Endothelial cell of umbilical vein (primary cell): ENCODE measurements around the gene FMN1. TPM values are rescaled to one million over a fixed set of nuclear protein-coding genes. Genes with fewer than 3 reads are reported as not detected.

Experiments
- BruUV-seq: library from RNA; stranded (reverse); fragments of 400-500 nt; replicated peaks from 2 replicates; lab custom pipeline; 2021; lab: Mats Ljungman, UMichigan
- CTCF ChIA-PET: fragments of 300-600, 350-600 bp; sonication (Branson Sonifier 250); formaldehyde crosslinking; loops from one replicate; lab custom pipeline; 2021; ENCODE audit warnings: antibody characterized with exemption, inconsistent platforms; lab: Charles Lee
- POLR2A ChIA-PET: fragments of 300-600, 350-600 bp; sonication (Branson Sonifier 250); formaldehyde crosslinking; loops from one replicate; lab custom pipeline; 2021; ENCODE audit warnings: antibody characterized with exemption, inconsistent platforms; lab: Charles Lee
- DNase-seq: peaks from one replicate; pipeline ENCODE4 v3.0.0-alpha.2; 2011; ENCODE audit warnings: low read depth, low spot score
- FAIRE-seq: peaks from 2 replicates; lab custom pipeline; 2011; peaks lifted over from hg19 to GRCh38; lab: Jason Lieb, UNC
- H2AFZ ChIP-seq: 2 replicates; pipeline ENCODE4 v1.6.0; 2012; ENCODE audit warnings: low read depth, low read length, control low read depth, inconsistent platforms
- H3K27ac ChIP-seq: 2 replicates; pipeline ENCODE4 v1.5.1; 2011; ENCODE audit warnings: low read depth, mild to moderate bottlenecking, control low read depth, low read length, moderate library complexity; ENCODE audit not compliant: insufficient read depth
- H3K27me3 ChIP-seq, 2 experiments: 2 replicates each; pipeline versions ENCODE4 v1.6.0 to v1.6.1; 2011; ENCODE audit warnings: low read length in 2 of 2, mixed read lengths in 1 of 2; ENCODE audit not compliant: control insufficient read depth in 2 of 2, insufficient read depth in 2 of 2
- H3K36me3 ChIP-seq, 2 experiments: 2 replicates in 1 of 2; 3 replicates in 1 of 2; pipeline ENCODE4 v1.5.1; 2011; ENCODE audit warnings: low read length in 2 of 2, mild to moderate bottlenecking in 1 of 2, moderate library complexity in 1 of 2; ENCODE audit not compliant: control insufficient read depth in 2 of 2, insufficient read depth in 2 of 2; ENCODE audit errors: extremely low read depth in 1 of 2
- H3K4me1 ChIP-seq: 3 replicates; pipeline ENCODE4 v1.5.1; 2011; ENCODE audit warnings: mild to moderate bottlenecking, low read length; ENCODE audit not compliant: control insufficient read depth, insufficient read depth; ENCODE audit errors: extremely low read depth
- H3K4me2 ChIP-seq: 2 replicates; pipeline ENCODE4 v1.6.1; 2011; ENCODE audit warnings: low read length, control low read depth, mixed read lengths; ENCODE audit not compliant: insufficient read depth
- H3K4me3 ChIP-seq, 3 experiments: fragments of 200-600 bp in 1 of 3; sonication (generic), shearing (Covaris generic) in 1 of 3; replicated peaks in 1 of 3; 2 replicates each; pipeline ENCODE4 v1.5.1; 2011 to 2016; ENCODE audit warnings: control low read depth in 3 of 3, low read length in 3 of 3, mild to moderate bottlenecking in 2 of 3, inconsistent platforms in 1 of 3, low read depth in 1 of 3, moderate library complexity in 1 of 3; ENCODE audit not compliant: insufficient read depth in 1 of 3
- H3K79me2 ChIP-seq: 2 replicates; pipeline ENCODE4 v1.6.0; 2012; ENCODE audit warnings: low read length, inconsistent platforms; ENCODE audit not compliant: control insufficient read depth, insufficient read depth
- H3K9ac ChIP-seq: replicated peaks from 2 replicates; pipeline ENCODE3; 2011; ENCODE audit warnings: low read length, control low read depth; ENCODE audit not compliant: insufficient read depth; ENCODE audit errors: extremely low read depth
- H3K9me1 ChIP-seq: replicated peaks from 3 replicates; pipeline ENCODE4 v1.6.0; 2011; ENCODE audit warnings: mild to moderate bottlenecking, low read length; ENCODE audit not compliant: control insufficient read depth, insufficient read depth; ENCODE audit errors: extremely low read depth
- H3K9me3 ChIP-seq: replicated peaks from 2 replicates; pipeline ENCODE4 v1.5.1; 2012; ENCODE audit warnings: low read length, inconsistent platforms; ENCODE audit not compliant: control insufficient read depth, insufficient read depth
- H4K20me1 ChIP-seq: replicated peaks from 2 replicates; pipeline ENCODE3; 2011; ENCODE audit warnings: mild to moderate bottlenecking, low read length; ENCODE audit not compliant: control insufficient read depth, insufficient read depth; ENCODE audit errors: extremely low read depth
- EZH2 ChIP-seq: IDR thresholded peaks from 2 replicates; pipeline ENCODE4 v1.6.1; 2012; ENCODE audit warnings: borderline replicate concordance, low read depth, mild to moderate bottlenecking, moderate library complexity, low read length, inconsistent platforms; ENCODE audit not compliant: severe bottlenecking
- FOS ChIP-seq: IDR thresholded peaks from 2 replicates; pipeline ENCODE4 v1.6.1; 2011; ENCODE audit warnings: mild to moderate bottlenecking, low read length, moderate library complexity, borderline replicate concordance; ENCODE audit not compliant: insufficient read depth
- GATA2 ChIP-seq: IDR thresholded peaks from 2 replicates; pipeline ENCODE4 v1.7.0; 2011; ENCODE audit warnings: low read depth, mild to moderate bottlenecking, moderate library complexity, mixed read lengths, low read length; ENCODE audit not compliant: insufficient read length, insufficient read depth
- JUN ChIP-seq: IDR thresholded peaks from 2 replicates; pipeline ENCODE4 v1.6.1; 2011; ENCODE audit warnings: borderline replicate concordance, low read depth; ENCODE audit not compliant: insufficient read length, insufficient read depth
- MYC ChIP-seq: IDR thresholded peaks from one replicate; pipeline ENCODE4 v1.6.1; 2011; ENCODE audit warnings: mild to moderate bottlenecking, low read depth, low read length
- POLR2A ChIP-seq: IDR thresholded peaks from 2 replicates; pipeline ENCODE4 v1.6.1; 2012; ENCODE audit warnings: low read depth, mild to moderate bottlenecking, control low read depth, low read length
- POLR2AphosphoS5 ChIP-seq: IDR thresholded peaks from 2 replicates; pipeline ENCODE4 v1.6.1; 2012; ENCODE audit warnings: low read depth, mild to moderate bottlenecking, control low read depth, low read length, moderate library complexity; ENCODE audit not compliant: insufficient read depth
- dilution Hi-C: fragments of 300-500 bp; cut with MboI; formaldehyde crosslinking; loops from one replicate; pipeline ENCODE4 v1.15.0; 2019; ENCODE audit warnings: low sequenced_read_pairs; ENCODE audit not compliant: extremely low pct_ligation_motif_present
- intact Hi-C: fragments of 100-400 bp; cut with micrococcal nuclease; formaldehyde crosslinking; loops from one replicate; pipeline ENCODE4 v1.10.0; 2022
- polyA plus RNA-seq, 4 experiments: library from polyadenylated mRNA; depleted of rRNA in 3 of 4; stranded (reverse) in 3 of 4; unstranded in 1 of 4; fragments of >200 nt; gene quantifications; 2 replicates each; pipeline versions ENCODE4 v1.2.1 to v1.2.3, GENCODE V29; 2011 to 2012; ENCODE audit warnings: missing spikeins in 1 of 4
- total RNA-seq: library from RNA; stranded (reverse); gene quantifications from 2 replicates; pipeline ENCODE4 v1.2.3, GENCODE V29; 2021
- TF ChIP-seq, protein P1 (sequence below), 2 donors: IDR thresholded peaks; 1 replicate in 1 of 2; 2 replicates in 1 of 2; pipeline ENCODE4 v1.5.1; 2011; ENCODE audit warnings: low read length in 2 of 2, mild to moderate bottlenecking in 2 of 2, moderate library complexity in 2 of 2, control low read depth in 1 of 2, inconsistent platforms in 1 of 2, low read depth in 1 of 2; ENCODE audit not compliant: insufficient read depth in 1 of 2; ENCODE audit errors: extremely low read depth in 1 of 2
- TF ChIP-seq, protein P2 (sequence below): IDR thresholded peaks from 2 replicates; pipeline ENCODE4 v1.6.1; 2011; ENCODE audit not compliant: insufficient read depth, insufficient read length

FMN1 gene
- total and polyA plus RNA-seq, 2 donors (not counting 3 experiments of a cell fraction or from before 2014, with no cell fraction given), result 0.01 to 0.29 TPM

DNA sequence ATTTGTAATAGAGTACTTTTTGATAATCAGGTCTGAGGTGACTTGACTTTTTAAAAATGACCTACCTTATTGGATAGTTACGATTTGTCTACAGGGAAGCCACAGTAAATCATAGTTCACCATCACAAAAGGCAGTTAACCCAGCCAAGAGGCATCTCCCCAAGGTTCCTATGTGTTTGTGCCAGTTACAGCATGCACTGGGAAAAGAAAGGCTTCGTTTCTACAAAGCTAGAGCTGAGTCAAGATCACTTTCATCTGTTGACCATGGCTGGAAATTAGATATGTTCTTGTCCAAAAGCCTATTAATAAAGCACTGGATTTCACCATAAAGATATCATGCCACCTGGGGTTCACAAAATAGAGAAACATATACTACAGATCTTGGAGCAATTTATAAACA, 336.8 kb downstream of the FMN1 start:
- FAIRE-seq (no peak), DNase-seq (no peak)
- no peaks in the 10 kb centered on the region for H3K27me3 ChIP-seq
- H3K79me2 ChIP-seq, result no peaks in the 10 kb centered on the region
- no peak overlapping the region for H2AFZ ChIP-seq
- ChIA-PET CTCF (interaction anchor here (2.2 to 7.7 kb wide), 2 partner anchors 13 to 79 kb away, joined by 14 to 62 read pairs; no protein-coding TSS in a partner anchor), POLR2A (no interaction called here)
- no peaks in the 10 kb centered on the region for H3K36me3 ChIP-seq
- no peaks in the 10 kb centered on the region for H4K20me1 ChIP-seq
- no peak overlapping the region for H3K4me3 ChIP-seq
- TF ChIP-seq FOS (no peak), POLR2A (no peak), EZH2 (no peak), JUN (no peak), MYC (no peak), POLR2AphosphoS5 (no peak), GATA2 (no peak)
- TF ChIP-seq, protein P1, sequence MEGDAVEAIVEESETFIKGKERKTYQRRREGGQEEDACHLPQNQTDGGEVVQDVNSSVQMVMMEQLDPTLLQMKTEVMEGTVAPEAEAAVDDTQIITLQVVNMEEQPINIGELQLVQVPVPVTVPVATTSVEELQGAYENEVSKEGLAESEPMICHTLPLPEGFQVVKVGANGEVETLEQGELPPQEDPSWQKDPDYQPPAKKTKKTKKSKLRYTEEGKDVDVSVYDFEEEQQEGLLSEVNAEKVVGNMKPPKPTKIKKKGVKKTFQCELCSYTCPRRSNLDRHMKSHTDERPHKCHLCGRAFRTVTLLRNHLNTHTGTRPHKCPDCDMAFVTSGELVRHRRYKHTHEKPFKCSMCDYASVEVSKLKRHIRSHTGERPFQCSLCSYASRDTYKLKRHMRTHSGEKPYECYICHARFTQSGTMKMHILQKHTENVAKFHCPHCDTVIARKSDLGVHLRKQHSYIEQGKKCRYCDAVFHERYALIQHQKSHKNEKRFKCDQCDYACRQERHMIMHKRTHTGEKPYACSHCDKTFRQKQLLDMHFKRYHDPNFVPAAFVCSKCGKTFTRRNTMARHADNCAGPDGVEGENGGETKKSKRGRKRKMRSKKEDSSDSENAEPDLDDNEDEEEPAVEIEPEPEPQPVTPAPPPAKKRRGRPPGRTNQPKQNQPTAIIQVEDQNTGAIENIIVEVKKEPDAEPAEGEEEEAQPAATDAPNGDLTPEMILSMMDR (IDR thresholded peaks at IDR 0.05; ENCODE audit: extremely low read depth in 1 of 2, insufficient read depth in 1 of 2, low read depth in 1 of 2, low read length in 2 of 2), result no peak
- TF ChIP-seq, protein P2, sequence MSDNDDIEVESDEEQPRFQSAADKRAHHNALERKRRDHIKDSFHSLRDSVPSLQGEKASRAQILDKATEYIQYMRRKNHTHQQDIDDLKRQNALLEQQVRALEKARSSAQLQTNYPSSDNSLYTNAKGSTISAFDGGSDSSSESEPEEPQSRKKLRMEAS, result no peak
- intact Hi-C loops, result loop anchor here (1.0 to 5.0 kb wide), 3 partner anchors 19 to 195 kb away; no protein-coding TSS in a partner anchor
- no peak overlapping the region for H3K27ac ChIP-seq
- dilution Hi-C loops, result no loop called here
- no peaks in the 10 kb centered on the region for H3K9me1 ChIP-seq
- H3K9me3 ChIP-seq, result no peaks in the 10 kb centered on the region
- H3K4me2 ChIP-seq, result no peak overlapping the region
- no peak overlapping the region for H3K9ac ChIP-seq
- peaks cover 21% of the 10 kb centered on the region for H3K4me1 ChIP-seq
- no TSS peak for BruUV-seq
